Keratinocyte (primary cell): ENCODE measurements around the gene PTCH2. TPM values are rescaled to one million over a fixed set of nuclear protein-coding genes. Genes with fewer than 3 reads are reported as not detected.

Source experiments
- DNase-seq: peaks from one replicate; pipeline ENCODE4 v3.0.0-alpha.2; 2011; ENCODE audit warnings: low read depth, missing footprints, low spot score
- FAIRE-seq: peaks from 2 replicates; lab custom pipeline; 2011; peaks lifted over from hg19 to GRCh38; lab: Jason Lieb, UNC
- H2AFZ ChIP-seq: 2 replicates; pipeline ENCODE4 v1.6.0; 2012; ENCODE audit warnings: low read length, control low read depth, inconsistent platforms; ENCODE audit not compliant: control insufficient read depth
- H3K27ac ChIP-seq: 2 replicates; pipeline ENCODE4 v1.5.1; 2011; ENCODE audit warnings: low read length; ENCODE audit not compliant: control insufficient read depth, insufficient read depth
- H3K27me3 ChIP-seq: 3 replicates; pipeline ENCODE4 v1.6.0; 2011; ENCODE audit warnings: low read length; ENCODE audit not compliant: control insufficient read depth, insufficient read depth; ENCODE audit errors: extremely low read depth
- H3K36me3 ChIP-seq, 2 experiments: 2 replicates in 1 of 2; 3 replicates in 1 of 2; pipeline ENCODE4 v1.5.1; 2011; ENCODE audit warnings: low read length in 2 of 2, mild to moderate bottlenecking in 1 of 2; ENCODE audit not compliant: control insufficient read depth in 2 of 2, insufficient read depth in 2 of 2; ENCODE audit errors: extremely low read depth in 1 of 2
- H3K4me1 ChIP-seq: 3 replicates; pipeline ENCODE4 v1.5.1; 2011; ENCODE audit warnings: low read length; ENCODE audit not compliant: control insufficient read depth, insufficient read depth; ENCODE audit errors: extremely low read depth
- H3K4me2 ChIP-seq: 3 replicates; pipeline ENCODE4 v1.6.0; 2011; ENCODE audit warnings: low read depth, low read length; ENCODE audit not compliant: control insufficient read depth, insufficient read depth; ENCODE audit errors: extremely low read depth
- H3K4me3 ChIP-seq, 3 experiments: fragments of 200-600 bp in 1 of 3; sonication (generic) in 1 of 3; 2 replicates in 2 of 3; 3 replicates in 1 of 3; pipeline ENCODE4 v1.5.1; 2011 to 2016; ENCODE audit warnings: low read length in 3 of 3, mild to moderate bottlenecking in 3 of 3, control low read depth in 2 of 3, inconsistent platforms in 1 of 3, low read depth in 1 of 3, mixed read lengths in 1 of 3, mixed run types in 1 of 3, moderate library complexity in 1 of 3; ENCODE audit not compliant: control insufficient read depth in 2 of 3, insufficient read depth in 2 of 3; ENCODE audit errors: extremely low read depth in 1 of 3
- H3K79me2 ChIP-seq: 2 replicates; pipeline ENCODE4 v1.6.0; 2012; ENCODE audit warnings: low read length; ENCODE audit not compliant: control insufficient read depth, insufficient read depth
- H3K9ac ChIP-seq: 3 replicates; pipeline ENCODE4 v1.6.0; 2011; ENCODE audit warnings: low read length; ENCODE audit not compliant: control insufficient read depth, insufficient read depth; ENCODE audit errors: extremely low read depth
- H3K9me1 ChIP-seq: 3 replicates; pipeline ENCODE4 v1.6.0; 2011; ENCODE audit warnings: low read length; ENCODE audit not compliant: control insufficient read depth, insufficient read depth; ENCODE audit errors: extremely low read depth
- H3K9me3 ChIP-seq: 2 replicates; pipeline ENCODE4 v1.5.1; 2012; ENCODE audit warnings: low read depth, low read length; ENCODE audit not compliant: control insufficient read depth
- H4K20me1 ChIP-seq: 3 replicates; pipeline ENCODE4 v1.6.0; 2011; ENCODE audit warnings: low read length; ENCODE audit not compliant: control insufficient read depth, insufficient read depth; ENCODE audit errors: extremely low read depth
- CTCF ChIP-seq, 3 experiments: IDR thresholded peaks in 1 of 3; conservative IDR thresholded peaks in 1 of 3; optimal IDR thresholded peaks in 1 of 3; 2 replicates in 2 of 3; 3 replicates in 1 of 3; pipeline versions ENCODE3 to v1.5.1; 2011; ENCODE audit warnings: low read length in 3 of 3, mild to moderate bottlenecking in 3 of 3, moderate library complexity in 2 of 3, control low read depth in 1 of 3, inconsistent platforms in 1 of 3; ENCODE audit not compliant: insufficient read depth in 2 of 3; ENCODE audit errors: extremely low read depth in 1 of 3
- EZH2 ChIP-seq: IDR thresholded peaks from one replicate; pipeline ENCODE4 v1.6.1; 2012; ENCODE audit warnings: inconsistent platforms, mild to moderate bottlenecking, low read length, moderate library complexity
- dilution Hi-C: fragments of 300-500 bp; cut with MboI; formaldehyde crosslinking; loops from one replicate; pipeline ENCODE4 v1.7.0; 2020; ENCODE audit warnings: low sequenced_read_pairs; ENCODE audit not compliant: extremely low pct_ligation_motif_present
- polyA plus RNA-seq, 5 experiments: library from polyadenylated mRNA; depleted of rRNA in 3 of 5; stranded (reverse) in 3 of 5; stranded (forward) in 1 of 5; unstranded in 1 of 5; fragments of >200 nt; gene quantifications; 1 replicate in 1 of 5; 2 replicates in 3 of 5; 3 replicates in 1 of 5; pipeline versions ENCODE4 v1.2.1 to v1.2.3, GENCODE V29; 2011 to 2012; ENCODE audit warnings: missing spikeins in 2 of 5, low read depth in 1 of 5, low replicate concordance in 1 of 5

PTCH2 gene
- polyA plus RNA-seq, 1 donor (not counting 4 experiments of a cell fraction or from before 2014, with no cell fraction given), result 0.01 TPM

GRCh38 chr1:44805311-44806024 lies 37.6 kb downstream of the PTCH2 start:
- Histone ChIP-seq H3K9me3 (no peaks in the 10 kb centered on the region), H3K9me1 (no peaks in the 10 kb centered on the region), H3K4me2 (no peak overlapping the region), H3K27ac (no peak overlapping the region), H3K4me1 (peaks cover 68% of the 10 kb centered on the region), H3K27me3 (no peaks in the 10 kb centered on the region), H3K79me2 (peaks cover 38% of the 10 kb centered on the region), H3K9ac (no peak overlapping the region), H4K20me1 (peaks cover 6% of the 10 kb centered on the region), H3K36me3 (peaks cover 33 to 61% of the 10 kb centered on the region in 2 experiments), H2AFZ (no peak overlapping the region), H3K4me3 (no peak overlapping the region)
- DNase-seq (no peak), FAIRE-seq (no peak)
- TF ChIP-seq CTCF (optimal IDR thresholded peaks at IDR 0.05 in 1 of 3, IDR thresholded peaks at IDR 0.05 in 1 of 3, conservative IDR thresholded peaks at IDR 0.05 in 1 of 3; ENCODE audit: extremely low read depth in 1 of 3, insufficient read depth in 2 of 3, low read length in 3 of 3), result no peak
- TF ChIP-seq EZH2, result no peak
- dilution Hi-C loops, result no loop called here

GRCh38 chr1:44803312-44804095 lies 39.5 kb downstream of the PTCH2 start:
- no peak overlapping the region for H2AFZ ChIP-seq
- no peak overlapping the region for H3K9ac ChIP-seq
- no peak for FAIRE-seq
- H3K79me2 ChIP-seq, result peaks cover 41% of the 10 kb centered on the region
- dilution Hi-C loops, result no loop called here
- TF ChIP-seq CTCF (optimal IDR thresholded peaks at IDR 0.05 in 1 of 3, IDR thresholded peaks at IDR 0.05 in 1 of 3, conservative IDR thresholded peaks at IDR 0.05 in 1 of 3; ENCODE audit: extremely low read depth in 1 of 3, insufficient read depth in 2 of 3, low read length in 3 of 3), result no peak
- no peak for TF ChIP-seq EZH2
- peaks cover 29 to 45% of the 10 kb centered on the region in 2 experiments for H3K36me3 ChIP-seq
- no peaks in the 10 kb centered on the region for H3K9me1 ChIP-seq
- peaks cover 6% of the 10 kb centered on the region for H4K20me1 ChIP-seq
- H3K27me3 ChIP-seq, result no peaks in the 10 kb centered on the region
- H3K27ac ChIP-seq, result peak overlapping the region; percentile 41
- DNase-seq, result no peak
- peaks cover 52% of the 10 kb centered on the region for H3K4me1 ChIP-seq
- H3K4me2 ChIP-seq, result peak overlapping the region; percentile 98
- no peak overlapping the region for H3K4me3 ChIP-seq
- no peaks in the 10 kb centered on the region for H3K9me3 ChIP-seq
